ENCODE data around the gene ACER1. TPM values are rescaled to one million over a fixed set of nuclear protein-coding genes. Genes with fewer than 3 reads are reported as not detected.
A peak's percentile ranks its signal among the peaks of the same experiment; 100 is the strongest.

The ACER1 gene
- total and polyA plus RNA-seq, 5 donors from 2014 or later, result 0.54 to 3.4 (median 0.98) TPM

DNA sequence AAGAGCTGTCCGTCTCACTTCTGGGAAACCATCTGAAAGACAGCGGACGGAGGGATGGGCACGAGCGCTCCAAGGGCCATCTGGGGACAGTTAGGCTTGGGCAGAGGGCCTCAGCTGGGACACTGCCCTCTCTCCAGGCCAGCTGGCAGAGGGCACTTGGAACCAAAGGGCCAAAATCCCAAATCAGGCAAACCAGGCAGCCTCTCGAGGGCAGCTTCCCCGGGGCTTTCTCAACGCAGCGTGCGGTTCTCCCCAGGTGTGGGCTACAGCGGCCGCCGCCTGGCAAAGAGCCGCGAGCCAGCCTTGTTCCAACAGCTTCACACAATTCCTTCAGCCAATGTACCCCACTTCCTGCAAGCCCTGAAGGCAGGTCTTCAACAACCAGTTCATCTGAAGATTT is 58.7 kb downstream of the ACER1 start:
- Mint-ChIP-seq H3K9me3 (no peaks in the 10 kb centered on the region), H3K27ac (no peak overlapping the region), H3K36me3 (peaks cover 11% of the 10 kb centered on the region), H3K27me3 (no peaks in the 10 kb centered on the region), H3K4me3 (peak overlapping the region in 1 of 4 donors; percentile 92), H3K4me1 (peaks cover 6 to 76% (median 30%) of the 10 kb centered on the region in 4 donors)
- DNase-seq (no peak), ATAC-seq (ENCODE audit: low read depth in 2 of 2) (no peak)
- Histone ChIP-seq H3K4me3 (ENCODE audit: low read depth, low read length) (no peak overlapping the region), H3K4me1 (ENCODE audit: control insufficient read depth, insufficient read depth, low read length, poor library complexity, severe bottlenecking) (peaks cover 27% of the 10 kb centered on the region), H3K27ac (ENCODE audit: insufficient read depth, low read length, poor library complexity, severe bottlenecking) (no peak overlapping the region), H3K9me3 (ENCODE audit: control insufficient read depth in 2 of 2, low read length in 2 of 2) (no peaks in the 10 kb centered on the region), H3K27me3 (ENCODE audit: control insufficient read depth, insufficient read depth, low read length) (no peaks in the 10 kb centered on the region), H3K36me3 (ENCODE audit: control insufficient read depth, insufficient read depth, low read length) (peaks cover 13% of the 10 kb centered on the region)

DNA sequence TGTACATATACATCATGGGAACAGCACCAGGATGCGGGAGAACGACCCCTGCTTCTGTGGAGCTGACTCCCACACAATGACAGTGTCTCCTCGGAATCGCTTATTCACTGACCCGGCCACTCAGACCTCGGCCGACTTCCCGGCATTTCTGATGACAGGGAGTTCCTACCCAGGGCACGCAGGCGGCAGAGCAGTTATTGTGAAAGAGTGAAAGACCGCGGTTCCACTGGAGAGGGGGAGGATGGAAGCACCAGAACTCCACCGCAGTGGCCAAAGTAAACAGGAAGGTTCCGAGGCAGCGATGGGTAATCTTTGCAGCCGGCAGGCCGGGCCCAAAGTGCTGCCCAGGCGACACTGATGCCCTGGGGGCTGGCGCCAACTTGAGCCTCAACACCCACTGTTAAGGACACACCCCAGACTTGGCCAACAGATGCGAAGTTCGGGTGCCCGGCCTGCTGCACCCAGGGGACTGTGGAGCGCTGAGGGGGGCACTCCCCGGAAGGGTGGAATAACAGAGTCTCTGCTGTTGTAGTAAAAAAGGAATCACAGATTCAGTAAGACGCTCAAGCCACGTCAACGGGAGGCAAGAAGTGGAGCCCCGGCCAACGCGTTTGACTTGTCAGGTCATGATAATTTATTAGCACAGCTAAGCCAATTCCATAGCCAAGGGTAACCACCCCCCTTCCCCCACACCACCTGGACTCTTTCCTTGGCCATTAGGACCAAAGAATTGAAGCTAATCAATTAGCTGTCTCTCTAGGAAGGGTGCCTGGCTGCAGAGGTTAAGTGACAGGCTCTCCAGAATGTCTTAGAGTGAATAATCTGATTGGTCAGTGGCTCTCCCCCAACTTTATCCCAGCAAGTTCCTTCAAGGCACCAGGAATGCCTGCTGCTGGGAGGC is 59.5 kb downstream of the ACER1 start:
- no peaks in the 10 kb centered on the region for H3K9me3 ChIP-seq (ENCODE audit: control insufficient read depth in 2 of 2, low read length in 2 of 2)
- Mint-ChIP-seq H3K9me3 (no peaks in the 10 kb centered on the region), H3K36me3 (peaks cover 14% of the 10 kb centered on the region), H3K27ac (no peak overlapping the region), H3K4me1 (peaks cover 6 to 74% (median 29%) of the 10 kb centered on the region in 4 donors), H3K4me3 (peak overlapping the region in 2 of 4 donors; percentile 38 to 71), H3K27me3 (no peaks in the 10 kb centered on the region)
- H3K4me1 ChIP-seq (ENCODE audit: control insufficient read depth, insufficient read depth, low read length, poor library complexity, severe bottlenecking), result peaks cover 23% of the 10 kb centered on the region
- H3K4me3 ChIP-seq (ENCODE audit: low read depth, low read length), result no peak overlapping the region
- DNase-seq, result no peak
- H3K27ac ChIP-seq (ENCODE audit: insufficient read depth, low read length, poor library complexity, severe bottlenecking), result no peak overlapping the region
- H3K36me3 ChIP-seq (ENCODE audit: control insufficient read depth, insufficient read depth, low read length), result peaks cover 20% of the 10 kb centered on the region
- H3K27me3 ChIP-seq (ENCODE audit: control insufficient read depth, insufficient read depth, low read length), result no peaks in the 10 kb centered on the region
- ATAC-seq (ENCODE audit: low read depth in 2 of 2), result no peak

DNA sequence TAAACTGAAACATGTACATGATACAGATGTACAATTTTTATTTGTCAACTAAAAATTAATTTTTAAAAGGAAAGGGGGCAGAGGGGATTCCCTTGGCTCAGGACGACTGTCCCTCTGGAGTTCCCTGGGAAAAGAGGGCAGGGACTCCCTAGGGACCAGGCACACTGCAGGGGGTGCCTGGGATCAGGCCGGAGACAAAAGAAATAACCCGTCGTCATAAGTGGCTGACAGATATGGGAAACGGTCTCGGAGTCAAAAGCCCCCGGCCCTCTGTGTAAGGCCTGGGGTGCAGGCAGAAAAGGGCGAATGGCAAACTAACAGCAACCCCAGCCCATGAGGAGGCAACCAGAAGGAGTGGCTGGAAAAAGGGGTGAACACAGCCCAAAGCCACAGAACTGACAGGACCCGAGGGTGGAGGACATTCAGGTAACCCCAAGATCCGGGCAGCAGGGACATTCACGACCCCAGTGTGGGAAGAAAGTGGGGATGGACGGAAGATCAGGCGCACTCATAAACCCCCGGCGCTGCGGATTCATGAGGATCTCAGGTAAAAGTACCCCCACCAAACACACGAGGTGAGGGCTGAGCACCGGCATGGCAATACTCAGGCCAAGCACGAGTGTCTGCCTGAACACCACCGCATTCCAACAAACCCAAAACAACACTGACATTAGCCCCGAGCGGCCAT is 60.4 kb downstream of the ACER1 start:
- H3K4me1 Mint-ChIP-seq, result peaks cover 6 to 65% (median 21%) of the 10 kb centered on the region in 4 donors
- H3K36me3 ChIP-seq (ENCODE audit: control insufficient read depth, insufficient read depth, low read length), result peaks cover 28% of the 10 kb centered on the region

DNA sequence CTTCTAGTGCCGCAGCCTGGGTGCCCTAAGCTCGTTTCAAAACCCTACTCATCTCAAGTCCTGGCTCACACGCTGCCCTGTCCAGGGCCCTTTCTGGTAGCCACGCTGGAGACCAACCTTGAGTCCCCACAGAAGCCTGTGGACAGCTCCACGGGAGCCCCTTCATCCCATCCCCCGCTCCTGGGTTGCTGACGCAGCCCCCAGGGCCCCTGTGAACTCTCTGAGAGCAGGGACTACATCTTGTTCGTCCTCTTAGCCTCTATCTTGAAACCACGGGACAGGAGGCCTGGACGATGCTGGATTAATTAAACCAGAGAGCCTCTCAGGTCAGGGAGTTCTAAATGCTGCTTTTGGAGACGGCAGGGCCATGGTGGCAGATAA is 61.0 kb downstream of the ACER1 start:
- H3K27ac ChIP-seq (ENCODE audit: insufficient read depth, low read length, poor library complexity, severe bottlenecking), result no peak overlapping the region
- H3K36me3 Mint-ChIP-seq, result peaks cover 14% of the 10 kb centered on the region
- no peak overlapping the region for H3K4me3 ChIP-seq (ENCODE audit: low read depth, low read length)
- DNase-seq, result no peak
- peaks cover 35% of the 10 kb centered on the region for H3K36me3 ChIP-seq (ENCODE audit: control insufficient read depth, insufficient read depth, low read length)
- no peaks in the 10 kb centered on the region for H3K9me3 Mint-ChIP-seq
- H3K27me3 ChIP-seq (ENCODE audit: control insufficient read depth, insufficient read depth, low read length), result no peaks in the 10 kb centered on the region
- H3K27ac Mint-ChIP-seq, result peak overlapping the region in 1 of 3 donors; percentile 83
- ATAC-seq (ENCODE audit: low read depth in 2 of 2), result no peak
- H3K4me1 Mint-ChIP-seq, result peaks cover 6 to 63% (median 15%) of the 10 kb centered on the region in 4 donors
- H3K27me3 Mint-ChIP-seq, result no peaks in the 10 kb centered on the region
- H3K9me3 ChIP-seq (ENCODE audit: control insufficient read depth in 2 of 2, low read length in 2 of 2), result no peaks in the 10 kb centered on the region
- H3K4me3 Mint-ChIP-seq, result no peak overlapping the region
- peaks cover 10% of the 10 kb centered on the region for H3K4me1 ChIP-seq (ENCODE audit: control insufficient read depth, insufficient read depth, low read length, poor library complexity, severe bottlenecking)

More for the DNA sequence above, 60.4 kb downstream of the ACER1 start:
- H3K4me1 ChIP-seq (ENCODE audit: control insufficient read depth, insufficient read depth, low read length, poor library complexity, severe bottlenecking), result peaks cover 14% of the 10 kb centered on the region
- H3K27ac ChIP-seq (ENCODE audit: insufficient read depth, low read length, poor library complexity, severe bottlenecking), result no peak overlapping the region
- no peak for ATAC-seq (ENCODE audit: low read depth in 2 of 2)
- no peak for DNase-seq
- no peak overlapping the region for H3K4me3 ChIP-seq (ENCODE audit: low read depth, low read length)
- no peaks in the 10 kb centered on the region for H3K27me3 ChIP-seq (ENCODE audit: control insufficient read depth, insufficient read depth, low read length)
- no peaks in the 10 kb centered on the region for H3K9me3 ChIP-seq (ENCODE audit: control insufficient read depth in 2 of 2, low read length in 2 of 2)
- Mint-ChIP-seq H3K27me3 (no peaks in the 10 kb centered on the region), H3K27ac (peak overlapping the region in 1 of 3 donors; percentile 73), H3K36me3 (peaks cover 14% of the 10 kb centered on the region), H3K9me3 (no peaks in the 10 kb centered on the region), H3K4me3 (no peak overlapping the region)

DNA sequence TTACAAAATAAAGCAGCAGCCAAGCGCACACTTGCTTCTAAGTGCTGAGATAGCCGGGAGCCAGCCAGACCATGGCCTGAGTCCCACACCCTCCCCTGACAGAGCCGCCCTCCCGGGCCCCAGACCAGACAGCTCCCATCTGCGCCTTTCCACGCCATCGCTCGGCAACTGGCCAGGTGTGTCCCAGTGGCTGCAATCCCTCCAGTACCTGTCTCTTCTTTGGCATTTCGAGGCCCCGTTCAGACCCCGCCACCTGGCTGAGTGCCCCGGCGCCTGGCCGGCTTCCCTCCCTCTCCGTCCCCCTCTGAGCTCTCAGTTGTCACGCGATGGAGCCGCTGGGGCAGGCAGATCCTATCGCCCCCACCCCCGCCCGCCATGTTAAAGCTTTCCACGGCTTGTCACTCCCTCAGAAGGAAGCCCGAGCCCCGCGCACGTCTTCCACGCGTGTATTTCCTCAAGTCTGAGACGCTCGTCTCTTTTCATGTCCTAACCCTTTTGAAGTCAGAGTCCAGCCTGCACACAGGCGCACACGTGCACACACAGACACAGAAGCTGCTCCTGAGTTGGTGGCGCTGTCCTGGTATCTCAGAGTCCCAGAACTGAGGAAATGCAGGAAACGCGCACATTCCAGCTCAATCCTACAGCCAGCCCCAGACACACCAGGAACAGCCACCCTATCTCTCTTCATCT is 61.5 kb downstream of the ACER1 start:
- no peak for DNase-seq

DNA sequence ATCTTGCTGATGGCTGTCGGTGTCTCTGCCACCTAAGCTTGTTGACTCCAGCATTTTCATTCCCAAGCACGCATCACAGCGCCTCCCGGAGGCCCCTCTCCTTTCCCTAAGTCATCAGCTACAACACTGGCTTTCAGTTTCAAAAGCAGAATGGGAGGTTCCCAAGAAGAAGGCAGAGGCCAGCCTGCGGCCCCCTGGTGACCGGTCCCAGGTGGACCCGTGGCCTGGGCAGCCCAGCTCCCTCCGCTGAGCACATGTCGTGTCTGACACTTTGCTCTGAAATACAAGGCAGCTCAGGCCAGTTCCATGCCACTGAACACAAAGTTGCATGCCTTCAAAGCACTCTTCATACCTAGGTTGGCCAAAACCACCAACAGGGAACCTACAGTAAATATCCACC is 62.2 kb downstream of the ACER1 start:
- H3K27ac ChIP-seq (ENCODE audit: insufficient read depth, low read length, poor library complexity, severe bottlenecking), result no peak overlapping the region

More for the DNA sequence above, 61.5 kb downstream of the ACER1 start:
- peaks cover 4% of the 10 kb centered on the region for H3K4me1 ChIP-seq (ENCODE audit: control insufficient read depth, insufficient read depth, low read length, poor library complexity, severe bottlenecking)
- H3K27me3 Mint-ChIP-seq, result no peaks in the 10 kb centered on the region
- no peak overlapping the region for H3K4me3 ChIP-seq (ENCODE audit: low read depth, low read length)
- no peak for ATAC-seq (ENCODE audit: low read depth in 2 of 2)
- no peaks in the 10 kb centered on the region for H3K9me3 ChIP-seq (ENCODE audit: control insufficient read depth in 2 of 2, low read length in 2 of 2)
- no peak overlapping the region for H3K27ac ChIP-seq (ENCODE audit: insufficient read depth, low read length, poor library complexity, severe bottlenecking)
- peak overlapping the region in 2 of 3 donors; percentile 80 to 83 for H3K27ac Mint-ChIP-seq
- no peaks in the 10 kb centered on the region for H3K27me3 ChIP-seq (ENCODE audit: control insufficient read depth, insufficient read depth, low read length)
- H3K4me1 Mint-ChIP-seq, result peaks cover 6 to 58% (median 11%) of the 10 kb centered on the region in 4 donors
- no peaks in the 10 kb centered on the region for H3K9me3 Mint-ChIP-seq
- H3K4me3 Mint-ChIP-seq, result no peak overlapping the region
- H3K36me3 Mint-ChIP-seq, result peaks cover 14% of the 10 kb centered on the region
- peaks cover 37% of the 10 kb centered on the region for H3K36me3 ChIP-seq (ENCODE audit: control insufficient read depth, insufficient read depth, low read length)

DNA sequence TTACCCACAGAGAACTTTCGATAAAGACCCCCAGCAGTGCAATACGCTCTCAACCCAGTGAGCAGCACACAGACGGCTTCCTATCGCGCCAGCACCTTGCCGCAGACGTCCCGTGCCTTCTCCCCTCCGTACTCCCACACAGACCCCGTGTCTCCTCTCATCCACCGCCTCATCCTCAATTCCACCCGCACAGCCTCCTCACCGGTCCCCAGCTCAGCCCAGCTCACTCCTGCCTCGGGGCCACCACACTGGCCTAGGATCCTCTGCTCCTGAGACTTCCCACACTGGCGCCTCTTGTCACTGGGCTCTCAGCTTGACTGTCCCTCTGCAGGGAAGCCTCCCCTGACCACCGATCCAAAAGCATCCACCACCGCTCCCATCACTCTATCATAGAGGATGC is 62.6 kb downstream of the ACER1 start:
- H3K27me3 ChIP-seq (ENCODE audit: control insufficient read depth, insufficient read depth, low read length), result no peaks in the 10 kb centered on the region
- Mint-ChIP-seq H3K4me1 (peaks cover 0 to 50% (median 7%) of the 10 kb centered on the region in 4 donors), H3K36me3 (peaks cover 14% of the 10 kb centered on the region), H3K27ac (no peak overlapping the region), H3K4me3 (no peak overlapping the region), H3K9me3 (no peaks in the 10 kb centered on the region), H3K27me3 (no peaks in the 10 kb centered on the region)
- H3K9me3 ChIP-seq (ENCODE audit: control insufficient read depth in 2 of 2, low read length in 2 of 2), result no peaks in the 10 kb centered on the region
- no peak overlapping the region for H3K4me3 ChIP-seq (ENCODE audit: low read depth, low read length)
- H3K4me1 ChIP-seq (ENCODE audit: control insufficient read depth, insufficient read depth, low read length, poor library complexity, severe bottlenecking), result peaks cover 1% of the 10 kb centered on the region
- no peak for ATAC-seq (ENCODE audit: low read depth in 2 of 2)
- no peak overlapping the region for H3K27ac ChIP-seq (ENCODE audit: insufficient read depth, low read length, poor library complexity, severe bottlenecking)
- DNase-seq, result no peak
- H3K36me3 ChIP-seq (ENCODE audit: control insufficient read depth, insufficient read depth, low read length), result peaks cover 40% of the 10 kb centered on the region

More for the DNA sequence above, 62.2 kb downstream of the ACER1 start:
- Mint-ChIP-seq H3K9me3 (no peaks in the 10 kb centered on the region), H3K4me1 (peaks cover 0 to 54% (median 8%) of the 10 kb centered on the region in 4 donors), H3K27ac (no peak overlapping the region), H3K4me3 (no peak overlapping the region), H3K36me3 (peaks cover 14% of the 10 kb centered on the region), H3K27me3 (no peaks in the 10 kb centered on the region)
- ATAC-seq (ENCODE audit: low read depth in 2 of 2) (no peak), DNase-seq (no peak)
- Histone ChIP-seq H3K9me3 (ENCODE audit: control insufficient read depth in 2 of 2, low read length in 2 of 2) (no peaks in the 10 kb centered on the region), H3K4me3 (ENCODE audit: low read depth, low read length) (no peak overlapping the region), H3K36me3 (ENCODE audit: control insufficient read depth, insufficient read depth, low read length) (peaks cover 40% of the 10 kb centered on the region), H3K27me3 (ENCODE audit: control insufficient read depth, insufficient read depth, low read length) (no peaks in the 10 kb centered on the region), H3K4me1 (ENCODE audit: control insufficient read depth, insufficient read depth, low read length, poor library complexity, severe bottlenecking) (peaks cover 3% of the 10 kb centered on the region)
